HepG2 (cell line): ENCODE measurements around the gene ZNF367. TPM values are rescaled to one million over a fixed set of nuclear protein-coding genes. Genes with fewer than 3 reads are reported as not detected.

ENCODE experiments used
- AGO1 ChIP-seq: fragments of 200-400 bp; formaldehyde crosslinking; IDR thresholded peaks from 2 replicates; pipeline ENCODE4 v1.6.1; 2017; ENCODE audit warnings: mild to moderate bottlenecking, low read depth, low read length, moderate library complexity; ENCODE audit not compliant: poor library complexity, severe bottlenecking
- BCL6 ChIP-seq: IDR thresholded peaks from 2 replicates; pipeline ENCODE4 v1.6.1; 2016; ENCODE audit warnings: missing genetic modification reagents, missing compliant biosample characterization
- ETV5 ChIP-seq: IDR thresholded peaks from 2 replicates; pipeline ENCODE4 v1.6.1; 2018; ENCODE audit warnings: missing biosample characterization, missing genetic modification reagents, inconsistent platforms, borderline replicate concordance
- GTF2F1 ChIP-seq: fragments of 150-350 bp; IDR thresholded peaks from 2 replicates; pipeline ENCODE4 v1.6.1; 2014; ENCODE audit warnings: low read length
- KLF16 ChIP-seq, 2 experiments: sonication (generic) in 1 of 2; formaldehyde crosslinking in 1 of 2; IDR thresholded peaks; 2 replicates each; pipeline versions ENCODE4 v1.6.1 to v1.8.0; 2016 to 2023; ENCODE audit warnings: missing genetic modification reagents in 2 of 2, missing compliant biosample characterization in 1 of 2
- KMT2A ChIP-seq: sonication (generic); formaldehyde crosslinking; IDR thresholded peaks from 2 replicates; pipeline ENCODE4 v1.4.0; 2020; ENCODE audit warnings: missing genetic modification reagents
- NONO ChIP-seq, 2 experiments: fragments of 450-650 bp in 1 of 2; sonication (generic) in 1 of 2; formaldehyde crosslinking in 1 of 2; IDR thresholded peaks in 1 of 2; conservative IDR thresholded peaks in 1 of 2; 2 replicates each; pipeline versions ENCODE4 v1.6.1 to v1.8.0; 2017 to 2022; ENCODE audit warnings: mild to moderate bottlenecking in 1 of 2, missing genetic modification reagents in 1 of 2, moderate library complexity in 1 of 2
- PCBP1 ChIP-seq: fragments of 200-400 bp; formaldehyde crosslinking; IDR thresholded peaks from 2 replicates; pipeline ENCODE4 v1.6.1; 2017; ENCODE audit warnings: mild to moderate bottlenecking, low read depth, low read length, borderline replicate concordance
- PHF8 ChIP-seq: sonication (generic); formaldehyde crosslinking; IDR thresholded peaks from 2 replicates; pipeline ENCODE4 v1.5.0; 2020; ENCODE audit warnings: missing genetic modification reagents
- RBFOX2 ChIP-seq: fragments of 200-400 bp; formaldehyde crosslinking; IDR thresholded peaks from 2 replicates; pipeline ENCODE4 v1.6.1; 2017; ENCODE audit warnings: low read depth, mild to moderate bottlenecking, low read length
- RFXANK ChIP-seq: IDR thresholded peaks from 2 replicates; pipeline ENCODE4 v1.6.1; 2016
- SNAI1 ChIP-seq: sonication (generic); formaldehyde crosslinking; IDR thresholded peaks from 2 replicates; pipeline ENCODE4 v1.5.0; 2020; ENCODE audit warnings: mild to moderate bottlenecking, missing genetic modification reagents, borderline replicate concordance
- SP5 ChIP-seq: IDR thresholded peaks from 2 replicates; pipeline ENCODE4 v1.6.1; 2016; ENCODE audit warnings: low read depth, borderline replicate concordance
- SUZ12 ChIP-seq: fragments of 150-350 bp; IDR thresholded peaks from 2 replicates; pipeline ENCODE4 v1.6.1; 2014; ENCODE audit warnings: low read depth, low read length
- ZNF124 ChIP-seq: sonication (generic); formaldehyde crosslinking; IDR thresholded peaks from 2 replicates; pipeline ENCODE4 v1.4.0; 2020; ENCODE audit warnings: missing genetic modification reagents
- ZNF20 ChIP-seq: sonication (generic); formaldehyde crosslinking; IDR thresholded peaks from 2 replicates; pipeline ENCODE4 v1.4.0; 2020; ENCODE audit warnings: mild to moderate bottlenecking, moderate library complexity, missing genetic modification reagents
- ZNF768 ChIP-seq: sonication (generic); formaldehyde crosslinking; IDR thresholded peaks from 2 replicates; pipeline ENCODE4 v1.4.0; 2020; ENCODE audit warnings: missing genetic modification reagents
- polyA plus RNA-seq, 8 experiments: library from polyadenylated mRNA; depleted of rRNA in 3 of 8; stranded (reverse) in 7 of 8; unstranded in 1 of 8; fragments of >200 nt; fragmentation: Illumina TruSeq in 4 of 8; extraction: Trizol in 4 of 8; gene quantifications; 2 replicates each; pipeline versions ENCODE4 v1.2.1 to v1.2.3, GENCODE V29; 2011 to 2016; ENCODE audit warnings: low read depth in 4 of 8, missing spikeins in 1 of 8, mixed read lengths in 1 of 8; ENCODE audit not compliant: insufficient read depth in 1 of 8
- total RNA-seq, 5 experiments: library from RNA; depleted of rRNA; stranded (reverse); fragments of >200 nt; fragmentation: Illumina TruSeq; extraction: Trizol; gene quantifications; 2 replicates each; pipeline ENCODE4 v1.2.3, GENCODE V29; 2016; ENCODE audit warnings: low read depth in 1 of 5
- TF ChIP-seq, protein P1 (sequence below): sonication (generic); formaldehyde crosslinking; IDR thresholded peaks from 2 replicates; pipeline ENCODE4 v1.5.0; 2020; ENCODE audit warnings: mild to moderate bottlenecking, missing genetic modification reagents
- TF ChIP-seq, protein P2 (sequence below): sonication (generic); formaldehyde crosslinking; IDR thresholded peaks from 2 replicates; pipeline ENCODE4 v1.8.0; 2022; ENCODE audit warnings: low read depth, missing genetic modification reagents
- TF ChIP-seq, protein P3 (sequence below): sonication (generic); formaldehyde crosslinking; IDR thresholded peaks from 2 replicates; pipeline ENCODE4 v1.5.1; 2020; ENCODE audit warnings: mild to moderate bottlenecking, moderate library complexity, missing genetic modification reagents
- TF ChIP-seq, protein P4 (sequence below): IDR thresholded peaks from 2 replicates; pipeline ENCODE4 v1.6.1; 2012; ENCODE audit warnings: inconsistent platforms
- TF ChIP-seq, protein P5 (sequence below): sonication (generic); formaldehyde crosslinking; IDR thresholded peaks from 2 replicates; pipeline ENCODE4 v1.4.0; 2020; ENCODE audit warnings: mild to moderate bottlenecking, missing genetic modification reagents

ZNF367 gene
- total and polyA plus RNA-seq, 2 of the 13 experiments (the other 11 are each of a cell fraction or from before 2014, with no cell fraction given), result 2.9 to 7.7 TPM

DNA sequence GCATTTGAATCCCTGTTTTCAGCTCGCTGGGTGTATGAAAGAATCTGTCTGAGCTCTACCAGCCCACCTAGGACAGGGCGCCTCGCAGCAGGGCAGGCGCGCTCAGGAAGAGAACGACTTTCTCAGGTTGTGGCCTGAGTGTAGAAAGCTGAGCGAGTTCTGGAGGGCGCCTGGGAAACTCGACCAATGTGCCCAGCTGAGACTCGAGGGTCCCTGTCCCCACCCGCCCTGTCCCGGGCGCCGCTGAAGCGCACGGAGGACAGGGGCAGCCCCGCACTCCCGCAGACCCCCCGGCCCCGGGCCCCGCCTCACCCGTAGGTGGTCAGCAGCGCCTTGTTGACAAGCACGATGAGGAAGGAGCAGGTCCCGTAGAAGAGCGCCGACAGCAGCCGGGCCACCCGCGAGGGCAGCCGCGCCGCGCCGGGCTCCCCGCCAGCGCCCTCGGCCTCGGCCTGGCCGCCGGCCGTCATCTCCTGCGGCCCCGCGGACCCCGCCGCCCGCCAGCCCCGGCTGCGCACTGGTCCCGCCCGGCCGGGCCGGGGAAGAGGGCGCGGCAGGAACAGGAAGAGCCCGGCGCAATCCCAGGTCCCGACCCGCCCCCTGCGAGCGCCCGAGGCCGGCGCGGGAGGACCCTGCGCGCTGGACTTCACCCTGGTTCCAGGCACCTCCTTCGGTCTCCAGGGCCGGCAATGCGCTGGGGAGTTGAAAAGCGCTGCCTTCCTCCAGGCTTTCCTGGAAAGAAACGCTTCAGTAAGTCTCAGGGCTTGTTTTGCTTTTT lies 34.8 kb downstream of the ZNF367 start, which contains the start of gene SLC35D2 (continued):
- peak; percentile 75 for TF ChIP-seq KMT2A (CRISPR knock-in tag)
- TF ChIP-seq, protein P1, sequence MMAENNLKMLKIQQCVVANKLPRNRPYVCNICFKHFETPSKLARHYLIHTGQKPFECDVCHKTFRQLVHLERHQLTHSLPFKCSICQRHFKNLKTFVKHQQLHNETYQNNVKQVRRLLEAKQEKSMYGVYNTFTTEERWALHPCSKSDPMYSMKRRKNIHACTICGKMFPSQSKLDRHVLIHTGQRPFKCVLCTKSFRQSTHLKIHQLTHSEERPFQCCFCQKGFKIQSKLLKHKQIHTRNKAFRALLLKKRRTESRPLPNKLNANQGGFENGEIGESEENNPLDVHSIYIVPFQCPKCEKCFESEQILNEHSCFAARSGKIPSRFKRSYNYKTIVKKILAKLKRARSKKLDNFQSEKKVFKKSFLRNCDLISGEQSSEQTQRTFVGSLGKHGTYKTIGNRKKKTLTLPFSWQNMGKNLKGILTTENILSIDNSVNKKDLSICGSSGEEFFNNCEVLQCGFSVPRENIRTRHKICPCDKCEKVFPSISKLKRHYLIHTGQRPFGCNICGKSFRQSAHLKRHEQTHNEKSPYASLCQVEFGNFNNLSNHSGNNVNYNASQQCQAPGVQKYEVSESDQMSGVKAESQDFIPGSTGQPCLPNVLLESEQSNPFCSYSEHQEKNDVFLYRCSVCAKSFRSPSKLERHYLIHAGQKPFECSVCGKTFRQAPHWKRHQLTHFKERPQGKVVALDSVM, result peak; percentile 52
- no peak for TF ChIP-seq RFXANK (CRISPR knock-in tag)
- TF ChIP-seq RBFOX2, result peak; percentile 94
- TF ChIP-seq, protein P2, sequence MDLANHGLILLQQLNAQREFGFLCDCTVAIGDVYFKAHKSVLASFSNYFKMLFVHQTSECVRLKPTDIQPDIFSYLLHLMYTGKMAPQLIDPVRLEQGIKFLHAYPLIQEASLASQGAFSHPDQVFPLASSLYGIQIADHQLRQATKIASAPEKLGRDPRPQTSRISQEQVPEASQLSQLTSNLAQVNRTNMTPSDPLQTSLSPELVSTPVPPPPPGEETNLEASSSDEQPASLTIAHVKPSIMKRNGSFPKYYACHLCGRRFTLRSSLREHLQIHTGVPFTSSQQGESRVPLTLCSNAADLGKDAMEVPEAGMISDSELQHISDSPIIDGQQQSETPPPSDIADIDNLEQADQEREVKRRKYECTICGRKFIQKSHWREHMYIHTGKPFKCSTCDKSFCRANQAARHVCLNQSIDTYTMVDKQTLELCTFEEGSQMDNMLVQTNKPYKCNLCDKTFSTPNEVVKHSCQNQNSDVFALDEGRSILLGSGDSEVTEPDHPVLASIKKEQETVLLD, result peak; percentile 43; the same call in 1 of the 2 replicates
- TF ChIP-seq GTF2F1, result 0 out of 2 replicates have a peak, but pooled peaks have one; percentile 18
- peak; percentile 15; the same call in 1 of the 2 replicates for TF ChIP-seq PHF8
- TF ChIP-seq KLF16 (CRISPR knock-in tag; IDR thresholded peaks at IDR 0.05), result peak in 1 of 2 experiments; percentile 68; a peak in 1 of 4 replicates
- TF ChIP-seq, protein P3, sequence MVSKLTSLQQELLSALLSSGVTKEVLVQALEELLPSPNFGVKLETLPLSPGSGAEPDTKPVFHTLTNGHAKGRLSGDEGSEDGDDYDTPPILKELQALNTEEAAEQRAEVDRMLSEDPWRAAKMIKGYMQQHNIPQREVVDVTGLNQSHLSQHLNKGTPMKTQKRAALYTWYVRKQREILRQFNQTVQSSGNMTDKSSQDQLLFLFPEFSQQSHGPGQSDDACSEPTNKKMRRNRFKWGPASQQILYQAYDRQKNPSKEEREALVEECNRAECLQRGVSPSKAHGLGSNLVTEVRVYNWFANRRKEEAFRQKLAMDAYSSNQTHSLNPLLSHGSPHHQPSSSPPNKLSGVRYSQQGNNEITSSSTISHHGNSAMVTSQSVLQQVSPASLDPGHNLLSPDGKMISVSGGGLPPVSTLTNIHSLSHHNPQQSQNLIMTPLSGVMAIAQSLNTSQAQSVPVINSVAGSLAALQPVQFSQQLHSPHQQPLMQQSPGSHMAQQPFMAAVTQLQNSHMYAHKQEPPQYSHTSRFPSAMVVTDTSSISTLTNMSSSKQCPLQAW (CRISPR knock-in tag), result peak; percentile 42; the same call in 1 of the 2 replicates
- TF ChIP-seq BCL6 (CRISPR knock-in tag), result peak; percentile 83
- TF ChIP-seq ZNF768 (CRISPR knock-in tag), result peak; percentile 50
- TF ChIP-seq, protein P4, sequence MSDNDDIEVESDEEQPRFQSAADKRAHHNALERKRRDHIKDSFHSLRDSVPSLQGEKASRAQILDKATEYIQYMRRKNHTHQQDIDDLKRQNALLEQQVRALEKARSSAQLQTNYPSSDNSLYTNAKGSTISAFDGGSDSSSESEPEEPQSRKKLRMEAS, result peak; percentile 15; the same call in 1 of the 2 replicates
- TF ChIP-seq SP5 (CRISPR knock-in tag), result peak; percentile 73
- TF ChIP-seq ZNF20, result 0 out of 2 replicates have a peak, but pooled peaks have one; percentile 28
- TF ChIP-seq ZNF124 (CRISPR knock-in tag), result peak; percentile 86
- TF ChIP-seq AGO1, result peak; percentile 45
- TF ChIP-seq SUZ12, result no peak
- TF ChIP-seq PCBP1, result no peak
- TF ChIP-seq NONO (IDR thresholded peaks at IDR 0.05), result no peak
- 0 out of 2 replicates have a peak, but pooled peaks have one; percentile 9 for TF ChIP-seq NONO (CRISPR knock-in tag; conservative IDR thresholded peaks at IDR 0.05)
- peak; percentile 40; the same call in 1 of the 2 replicates for TF ChIP-seq ETV5 (CRISPR knock-in tag)
- TF ChIP-seq, protein P5, sequence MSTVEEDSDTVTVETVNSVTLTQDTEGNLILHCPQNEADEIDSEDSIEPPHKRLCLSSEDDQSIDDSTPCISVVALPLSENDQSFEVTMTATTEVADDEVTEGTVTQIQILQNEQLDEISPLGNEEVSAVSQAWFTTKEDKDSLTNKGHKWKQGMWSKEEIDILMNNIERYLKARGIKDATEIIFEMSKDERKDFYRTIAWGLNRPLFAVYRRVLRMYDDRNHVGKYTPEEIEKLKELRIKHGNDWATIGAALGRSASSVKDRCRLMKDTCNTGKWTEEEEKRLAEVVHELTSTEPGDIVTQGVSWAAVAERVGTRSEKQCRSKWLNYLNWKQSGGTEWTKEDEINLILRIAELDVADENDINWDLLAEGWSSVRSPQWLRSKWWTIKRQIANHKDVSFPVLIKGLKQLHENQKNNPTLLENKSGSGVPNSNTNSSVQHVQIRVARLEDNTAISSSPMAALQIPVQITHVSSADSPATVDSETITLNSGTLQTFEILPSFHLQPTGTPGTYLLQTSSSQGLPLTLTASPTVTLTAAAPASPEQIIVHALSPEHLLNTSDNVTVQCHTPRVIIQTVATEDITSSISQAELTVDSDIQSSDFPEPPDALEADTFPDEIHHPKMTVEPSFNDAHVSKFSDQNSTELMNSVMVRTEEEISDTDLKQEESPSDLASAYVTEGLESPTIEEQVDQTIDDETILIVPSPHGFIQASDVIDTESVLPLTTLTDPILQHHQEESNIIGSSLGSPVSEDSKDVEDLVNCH (CRISPR knock-in tag), result no peak
- 0 out of 2 replicates have a peak, but pooled peaks have one; percentile 63 for TF ChIP-seq SNAI1
